Measurements from ENCODE around the gene DYNC1I1. TPM values are rescaled to one million over a fixed set of nuclear protein-coding genes. Genes with fewer than 3 reads are reported as not detected.

Gene DYNC1I1
- total RNA-seq, 1 experiment from 2014 or later: 3.6 TPM

DNA sequence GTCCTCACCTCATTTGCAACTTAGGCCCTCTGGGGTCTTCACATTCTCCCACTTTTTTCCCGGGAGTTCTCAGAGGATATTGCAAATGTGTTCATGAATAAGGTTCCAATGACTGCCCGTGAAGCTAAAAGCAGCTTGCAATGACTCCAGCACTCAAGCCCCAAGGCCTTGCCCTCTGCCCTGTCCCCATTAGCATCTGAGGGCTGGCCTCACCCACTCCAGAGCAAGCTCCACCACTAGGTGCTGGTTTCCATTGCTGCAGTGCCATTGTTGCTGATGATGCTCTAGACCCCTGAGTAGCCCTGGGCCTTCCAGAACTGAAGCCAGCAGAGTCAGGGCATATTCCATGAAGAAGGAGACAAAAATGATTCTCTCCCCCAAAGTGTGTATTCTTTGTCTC is 236.8 kb downstream of the DYNC1I1 start:
- intact Hi-C loops (cut with micrococcal nuclease; ENCODE audit: unreplicated experiment): no loop called here
- Histone ChIP-seq H3K9me3 (ENCODE audit: low read depth, low read length, poor library complexity, severe bottlenecking) (no peaks in the 10 kb centered on the region), H3K4me1 (ENCODE audit: insufficient read depth, low read length, poor library complexity, severe bottlenecking) (peaks cover 13% of the 10 kb centered on the region), H3K27me3 (replicated peaks; ENCODE audit: insufficient read depth, low read depth, low read length, poor library complexity) (no peaks in the 10 kb centered on the region), H3K27ac (ENCODE audit: low read depth, low read length, poor library complexity, severe bottlenecking) (no peak overlapping the region), H3K36me3 (ENCODE audit: insufficient read depth, low read length, poor library complexity, severe bottlenecking) (no peaks in the 10 kb centered on the region), H3K4me3 (ENCODE audit: low read depth, low read length, poor library complexity, severe bottlenecking) (no peak overlapping the region)
- no TSS peak for BruUV-seq (replicated peaks)
- TF ChIP-seq, protein P1, sequence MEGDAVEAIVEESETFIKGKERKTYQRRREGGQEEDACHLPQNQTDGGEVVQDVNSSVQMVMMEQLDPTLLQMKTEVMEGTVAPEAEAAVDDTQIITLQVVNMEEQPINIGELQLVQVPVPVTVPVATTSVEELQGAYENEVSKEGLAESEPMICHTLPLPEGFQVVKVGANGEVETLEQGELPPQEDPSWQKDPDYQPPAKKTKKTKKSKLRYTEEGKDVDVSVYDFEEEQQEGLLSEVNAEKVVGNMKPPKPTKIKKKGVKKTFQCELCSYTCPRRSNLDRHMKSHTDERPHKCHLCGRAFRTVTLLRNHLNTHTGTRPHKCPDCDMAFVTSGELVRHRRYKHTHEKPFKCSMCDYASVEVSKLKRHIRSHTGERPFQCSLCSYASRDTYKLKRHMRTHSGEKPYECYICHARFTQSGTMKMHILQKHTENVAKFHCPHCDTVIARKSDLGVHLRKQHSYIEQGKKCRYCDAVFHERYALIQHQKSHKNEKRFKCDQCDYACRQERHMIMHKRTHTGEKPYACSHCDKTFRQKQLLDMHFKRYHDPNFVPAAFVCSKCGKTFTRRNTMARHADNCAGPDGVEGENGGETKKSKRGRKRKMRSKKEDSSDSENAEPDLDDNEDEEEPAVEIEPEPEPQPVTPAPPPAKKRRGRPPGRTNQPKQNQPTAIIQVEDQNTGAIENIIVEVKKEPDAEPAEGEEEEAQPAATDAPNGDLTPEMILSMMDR (conservative IDR thresholded peaks at IDR 0.05; ENCODE audit: low read depth, low read length): no peak
- no peak for TF ChIP-seq EZH2 (IDR thresholded peaks at IDR 0.05; ENCODE audit: borderline replicate concordance, low read depth, low read length, poor library complexity, severe bottlenecking)
- POLR2A ChIA-PET (ENCODE audit: low non-redundant PET): no interaction called here
- CTCF ChIA-PET: no interaction called here
- no peak for DNase-seq (ENCODE audit: low spot score)

DNA sequence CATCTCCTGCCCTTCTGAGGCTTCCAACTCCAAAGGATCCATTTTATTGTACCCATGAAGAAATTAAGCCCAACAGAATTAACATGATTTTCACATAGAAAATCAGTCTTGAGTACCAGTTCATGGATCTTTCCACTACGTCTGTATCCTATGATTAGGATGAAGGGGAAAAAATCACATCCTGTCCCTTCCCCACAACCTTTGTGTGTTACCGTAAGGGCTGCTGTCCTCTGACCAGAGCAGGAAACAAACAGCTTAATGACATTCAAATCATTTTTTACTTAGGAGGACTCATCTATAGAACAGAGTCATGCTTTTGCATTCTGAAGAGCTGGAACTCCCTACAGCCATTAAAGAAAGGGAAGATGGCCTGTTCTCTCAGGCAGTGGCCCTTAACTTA is 241.5 kb downstream of the DYNC1I1 start:
- Histone ChIP-seq H3K9me3 (ENCODE audit: low read depth, low read length, poor library complexity, severe bottlenecking) (no peaks in the 10 kb centered on the region), H3K27ac (ENCODE audit: low read depth, low read length, poor library complexity, severe bottlenecking) (no peak overlapping the region), H3K27me3 (replicated peaks; ENCODE audit: insufficient read depth, low read depth, low read length, poor library complexity) (no peaks in the 10 kb centered on the region), H3K4me3 (ENCODE audit: low read depth, low read length, poor library complexity, severe bottlenecking) (no peak overlapping the region), H3K4me1 (ENCODE audit: insufficient read depth, low read length, poor library complexity, severe bottlenecking) (no peaks in the 10 kb centered on the region), H3K36me3 (ENCODE audit: insufficient read depth, low read length, poor library complexity, severe bottlenecking) (no peaks in the 10 kb centered on the region)
- ChIA-PET CTCF (no interaction called here), POLR2A (ENCODE audit: low non-redundant PET) (no interaction called here)
- BruUV-seq (replicated peaks): no TSS peak
- DNase-seq (ENCODE audit: low spot score): no peak
- intact Hi-C loops (cut with micrococcal nuclease; ENCODE audit: unreplicated experiment): no loop called here
- no peak for TF ChIP-seq EZH2 (IDR thresholded peaks at IDR 0.05; ENCODE audit: borderline replicate concordance, low read depth, low read length, poor library complexity, severe bottlenecking)
- TF ChIP-seq, protein P1 (conservative IDR thresholded peaks at IDR 0.05; ENCODE audit: low read depth, low read length): no peak

GRCh38 chr7:96014617-96015016 is 242.3 kb downstream of the DYNC1I1 start:
- POLR2A ChIA-PET (ENCODE audit: low non-redundant PET): no interaction called here
- TF ChIP-seq, protein P1 (conservative IDR thresholded peaks at IDR 0.05; ENCODE audit: low read depth, low read length): no peak
- no peak for TF ChIP-seq EZH2 (IDR thresholded peaks at IDR 0.05; ENCODE audit: borderline replicate concordance, low read depth, low read length, poor library complexity, severe bottlenecking)
- Histone ChIP-seq H3K27ac (ENCODE audit: low read depth, low read length, poor library complexity, severe bottlenecking) (no peak overlapping the region), H3K4me3 (ENCODE audit: low read depth, low read length, poor library complexity, severe bottlenecking) (no peak overlapping the region), H3K4me1 (ENCODE audit: insufficient read depth, low read length, poor library complexity, severe bottlenecking) (no peaks in the 10 kb centered on the region), H3K36me3 (ENCODE audit: insufficient read depth, low read length, poor library complexity, severe bottlenecking) (no peaks in the 10 kb centered on the region), H3K9me3 (ENCODE audit: low read depth, low read length, poor library complexity, severe bottlenecking) (no peaks in the 10 kb centered on the region), H3K27me3 (replicated peaks; ENCODE audit: insufficient read depth, low read depth, low read length, poor library complexity) (no peaks in the 10 kb centered on the region)
- intact Hi-C loops (cut with micrococcal nuclease; ENCODE audit: unreplicated experiment): no loop called here
- no TSS peak for BruUV-seq (replicated peaks)
- DNase-seq (ENCODE audit: low spot score): no peak
- CTCF ChIA-PET: no interaction called here

Measured in A673 (cell line).